Right cardiac atrium (tissue), 5 donors: Measurements from ENCODE around the gene MAPRE3. TPM values are rescaled to one million over a fixed set of nuclear protein-coding genes. Genes with fewer than 3 reads are reported as not detected.
A peak's percentile ranks its signal among the peaks of the same experiment; 100 is the strongest.

Source experiments
- ATAC-seq, 2 donors: fragments of 200-7000 bp; cut with Tn5 transposase; one replicate each; pipeline versions ENCODE4 v1.8.0 to v1.9.1; 2020; ENCODE audit warnings: moderate library complexity in 2 of 2, mild to moderate bottlenecking in 1 of 2
- DNase-seq, 3 donors: peaks; one replicate each; pipeline ENCODE4 v3.0.0-alpha.2; 2020
- H3K27ac ChIP-seq: one replicate; pipeline ENCODE4 v1.5.1; 2013; ENCODE audit warnings: mild to moderate bottlenecking, low read length, control low read depth, moderate library complexity
- H3K27me3 ChIP-seq: one replicate; pipeline ENCODE4 v1.6.1; 2013; ENCODE audit not compliant: control insufficient read depth, insufficient read depth
- H3K4me1 ChIP-seq: one replicate; pipeline ENCODE4 v1.6.1; 2013; ENCODE audit warnings: low read length; ENCODE audit not compliant: control insufficient read depth, insufficient read depth
- H3K4me3 ChIP-seq: one replicate; pipeline ENCODE4 v1.5.1; 2013; ENCODE audit warnings: low read length, control low read depth
- H3K9me3 ChIP-seq: one replicate; pipeline ENCODE4 v1.6.1; 2013; ENCODE audit warnings: low read length; ENCODE audit not compliant: control insufficient read depth
- WGBS: extraction: QIAGEN DNeasy Blood & Tissue Kit; methylation state at CpG from one replicate; pipeline ENCODE4 v1.1.7; 2013; 5-methylcytosine and 5-hydroxymethylcytosine counted together
- intact Hi-C, 4 donors: fragments of 100-400 bp; cut with DNase I; formaldehyde crosslinking; loops; one replicate each; pipeline versions ENCODE4 v1.11.0 to v1.14.0; 2022 to 2023
- polyA plus RNA-seq: library from polyadenylated mRNA; stranded (reverse); fragments of 200-250 nt; gene quantifications from one replicate; pipeline ENCODE4 v1.2.3, GENCODE V29; 2013
- total RNA-seq, 4 donors: library from RNA; stranded (reverse); fragmentation: NEBNext Ultra II Directional; extraction: Animal tissue kit (Norgen Biotek cat#: 25700); gene quantifications; one replicate each; pipeline ENCODE4 v1.2.1, GENCODE V29; 2021
- donor health status: healthy with polysubstance abuse.
- donor health status: DM: no; HTN: yes; CAD: no.
- donor health status: DM: no; HTN: no; CAD: no.
- donor health status: DM: no; HTN: yes; CAD: no; lungs with severe emphysema.
- donor health status: DM: yes; HTN: yes; CAD: no.

The MAPRE3 gene
- total and polyA plus RNA-seq, 5 donors: 43.6 to 85.1 (median 51.0) TPM

GRCh38 chr2:27013738-27014137 is 43.3 kb downstream of the MAPRE3 start:
- H3K4me3 ChIP-seq: no peak overlapping the region
- intact Hi-C loops: no loop called here
- whole genome bisulfite sequencing: 98% methylated on average over 4 of the region's 4 CpGs
- ATAC-seq: no peak
- H3K4me1 ChIP-seq: peaks cover 14% of the 10 kb centered on the region
- no peaks in the 10 kb centered on the region for H3K27me3 ChIP-seq
- no peaks in the 10 kb centered on the region for H3K9me3 ChIP-seq
- H3K27ac ChIP-seq: no peak overlapping the region
- no peak for DNase-seq

- DNase-seq (no peak), ATAC-seq (no peak)
- H3K4me1 ChIP-seq: peaks cover 13% of the 10 kb centered on the region
- no peaks in the 10 kb centered on the region for H3K27me3 ChIP-seq
- intact Hi-C loops: loop anchor here in 2 of 4 donors (5.0 kb wide), 2 partner anchors 48 to 53 kb away; no protein-coding TSS in a partner anchor
- H3K4me3 ChIP-seq: no peak overlapping the region
- no peaks in the 10 kb centered on the region for H3K9me3 ChIP-seq
- no peak overlapping the region for H3K27ac ChIP-seq
- 81% methylated on average over 8 of the region's 8 CpGs for WGBS
Measured at GRCh38 chr2:27014771-27015433, 44.5 kb downstream of the MAPRE3 start.

GRCh38 chr2:27016801-27017325 is 46.4 kb downstream of the MAPRE3 start:
- DNase-seq: peak in 2 of 3 donors; percentile 70 to 76
- peak; percentile 8 to 57 for ATAC-seq
- peaks cover 13% of the 10 kb centered on the region for H3K4me1 ChIP-seq
- H3K27me3 ChIP-seq: no peaks in the 10 kb centered on the region
- WGBS: 63% methylated on average over 3 of the region's 3 CpGs
- H3K9me3 ChIP-seq: no peaks in the 10 kb centered on the region
- no peak overlapping the region for H3K4me3 ChIP-seq
- H3K27ac ChIP-seq: no peak overlapping the region
- intact Hi-C loops: loop anchor here in 3 of 4 donors (2.0 to 5.0 kb wide), 3 partner anchors 50 to 56 kb away; no protein-coding TSS in a partner anchor

GRCh38 chr2:27018142-27018541 is 47.7 kb downstream of the MAPRE3 start:
- H3K27me3 ChIP-seq: no peaks in the 10 kb centered on the region
- WGBS: 76% methylated on average over 3 of the region's 3 CpGs
- peak in 1 of 2 donors; percentile 30 for ATAC-seq
- H3K4me1 ChIP-seq: peaks cover 13% of the 10 kb centered on the region
- no peak overlapping the region for H3K27ac ChIP-seq
- no peak overlapping the region for H3K4me3 ChIP-seq
- intact Hi-C loops: loop anchor here in 3 of 4 donors (2.0 to 5.0 kb wide), 3 partner anchors 51 to 57 kb away; no protein-coding TSS in a partner anchor
- no peak for DNase-seq
- H3K9me3 ChIP-seq: no peaks in the 10 kb centered on the region

GRCh38 chr2:27019459-27019858 is 49.0 kb downstream of the MAPRE3 start:
- no peak overlapping the region for H3K4me3 ChIP-seq
- 88% methylated on average over 9 of the region's 9 CpGs for WGBS
- intact Hi-C loops: loop anchor here in 3 of 4 donors (2.0 to 5.0 kb wide), 3 partner anchors 52 to 59 kb away; no protein-coding TSS in a partner anchor
- peaks cover 10% of the 10 kb centered on the region for H3K4me1 ChIP-seq
- no peaks in the 10 kb centered on the region for H3K27me3 ChIP-seq
- no peaks in the 10 kb centered on the region for H3K9me3 ChIP-seq
- DNase-seq (no peak), ATAC-seq (no peak)
- H3K27ac ChIP-seq: no peak overlapping the region

- H3K27ac ChIP-seq: no peak overlapping the region
- peaks cover 7% of the 10 kb centered on the region for H3K4me1 ChIP-seq
Measured at GRCh38 chr2:27019931-27020855, 49.8 kb downstream of the MAPRE3 start.

GRCh38 chr2:27021253-27022049 is 51.0 kb downstream of the MAPRE3 start:
- Histone ChIP-seq H3K4me3 (no peak overlapping the region), H3K27ac (no peak overlapping the region), H3K9me3 (no peaks in the 10 kb centered on the region), H3K27me3 (no peaks in the 10 kb centered on the region), H3K4me1 (peaks cover 5% of the 10 kb centered on the region)
- intact Hi-C loops: no loop called here
- no peak for DNase-seq
- 77% methylated on average over 11 of the region's 11 CpGs for WGBS
- ATAC-seq: no peak

More at GRCh38 chr2:27019931-27020855, 49.8 kb downstream of the MAPRE3 start:
- Histone ChIP-seq H3K4me3 (no peak overlapping the region), H3K9me3 (no peaks in the 10 kb centered on the region), H3K27me3 (no peaks in the 10 kb centered on the region)
- intact Hi-C loops: loop anchor here in 3 of 4 donors (2.0 to 5.0 kb wide), 3 partner anchors 53 to 59 kb away; no protein-coding TSS in a partner anchor
- DNase-seq (peak; percentile 73 to 87 (median 84)), ATAC-seq (peak; percentile 52 to 56)
- WGBS: 58% methylated on average over 9 of the region's 9 CpGs

GRCh38 chr2:27023740-27024139 is 53.3 kb downstream of the MAPRE3 start:
- intact Hi-C loops: no loop called here
- peak in 1 of 3 donors; percentile 17 for DNase-seq
- Histone ChIP-seq H3K27ac (no peak overlapping the region), H3K4me1 (peaks cover 5% of the 10 kb centered on the region), H3K27me3 (no peaks in the 10 kb centered on the region), H3K4me3 (no peak overlapping the region), H3K9me3 (no peaks in the 10 kb centered on the region)
- 91% methylated on average over 7 of the region's 7 CpGs for WGBS
- no peak for ATAC-seq

- intact Hi-C loops: no loop called here
- ATAC-seq (no peak), DNase-seq (no peak)
- Histone ChIP-seq H3K27me3 (no peaks in the 10 kb centered on the region), H3K27ac (no peak overlapping the region), H3K4me1 (peaks cover 5% of the 10 kb centered on the region), H3K4me3 (no peak overlapping the region), H3K9me3 (no peaks in the 10 kb centered on the region)
- 82% methylated on average over 18 of the region's 18 CpGs for WGBS
Measured at GRCh38 chr2:27024188-27024587, 53.8 kb downstream of the MAPRE3 start.

- Histone ChIP-seq H3K27me3 (no peaks in the 10 kb centered on the region), H3K4me3 (no peak overlapping the region), H3K27ac (no peak overlapping the region), H3K4me1 (peaks cover 3% of the 10 kb centered on the region), H3K9me3 (no peaks in the 10 kb centered on the region)
- WGBS: 91% methylated on average over 12 of the region's 12 CpGs
- intact Hi-C loops: no loop called here
- ATAC-seq: no peak
- DNase-seq: no peak
Measured at GRCh38 chr2:27024812-27025211, 54.4 kb downstream of the MAPRE3 start.
